Keratinocyte (primary cell): ENCODE measurements around the gene GRK3. TPM values are rescaled to one million over a fixed set of nuclear protein-coding genes. Genes with fewer than 3 reads are reported as not detected.

ENCODE experiments used
- DNase-seq: peaks from one replicate; pipeline ENCODE4 v3.0.0-alpha.2; 2011; ENCODE audit warnings: low read depth, missing footprints, low spot score
- FAIRE-seq: peaks from 2 replicates; lab custom pipeline; 2011; peaks lifted over from hg19 to GRCh38; lab: Jason Lieb, UNC
- H2AFZ ChIP-seq: 2 replicates; pipeline ENCODE4 v1.6.0; 2012; ENCODE audit warnings: low read length, control low read depth, inconsistent platforms; ENCODE audit not compliant: control insufficient read depth
- H3K27ac ChIP-seq: 2 replicates; pipeline ENCODE4 v1.5.1; 2011; ENCODE audit warnings: low read length; ENCODE audit not compliant: control insufficient read depth, insufficient read depth
- H3K27me3 ChIP-seq: 3 replicates; pipeline ENCODE4 v1.6.0; 2011; ENCODE audit warnings: low read length; ENCODE audit not compliant: control insufficient read depth, insufficient read depth; ENCODE audit errors: extremely low read depth
- H3K36me3 ChIP-seq, 2 experiments: 2 replicates in 1 of 2; 3 replicates in 1 of 2; pipeline ENCODE4 v1.5.1; 2011; ENCODE audit warnings: low read length in 2 of 2, mild to moderate bottlenecking in 1 of 2; ENCODE audit not compliant: control insufficient read depth in 2 of 2, insufficient read depth in 2 of 2; ENCODE audit errors: extremely low read depth in 1 of 2
- H3K4me1 ChIP-seq: 3 replicates; pipeline ENCODE4 v1.5.1; 2011; ENCODE audit warnings: low read length; ENCODE audit not compliant: control insufficient read depth, insufficient read depth; ENCODE audit errors: extremely low read depth
- H3K4me2 ChIP-seq: 3 replicates; pipeline ENCODE4 v1.6.0; 2011; ENCODE audit warnings: low read depth, low read length; ENCODE audit not compliant: control insufficient read depth, insufficient read depth; ENCODE audit errors: extremely low read depth
- H3K4me3 ChIP-seq, 3 experiments: fragments of 200-600 bp in 1 of 3; sonication (generic) in 1 of 3; 2 replicates in 2 of 3; 3 replicates in 1 of 3; pipeline ENCODE4 v1.5.1; 2011 to 2016; ENCODE audit warnings: low read length in 3 of 3, mild to moderate bottlenecking in 3 of 3, control low read depth in 2 of 3, inconsistent platforms in 1 of 3, low read depth in 1 of 3, mixed read lengths in 1 of 3, mixed run types in 1 of 3, moderate library complexity in 1 of 3; ENCODE audit not compliant: control insufficient read depth in 2 of 3, insufficient read depth in 2 of 3; ENCODE audit errors: extremely low read depth in 1 of 3
- H3K79me2 ChIP-seq: 2 replicates; pipeline ENCODE4 v1.6.0; 2012; ENCODE audit warnings: low read length; ENCODE audit not compliant: control insufficient read depth, insufficient read depth
- H3K9ac ChIP-seq: 3 replicates; pipeline ENCODE4 v1.6.0; 2011; ENCODE audit warnings: low read length; ENCODE audit not compliant: control insufficient read depth, insufficient read depth; ENCODE audit errors: extremely low read depth
- H3K9me1 ChIP-seq: 3 replicates; pipeline ENCODE4 v1.6.0; 2011; ENCODE audit warnings: low read length; ENCODE audit not compliant: control insufficient read depth, insufficient read depth; ENCODE audit errors: extremely low read depth
- H3K9me3 ChIP-seq: 2 replicates; pipeline ENCODE4 v1.5.1; 2012; ENCODE audit warnings: low read depth, low read length; ENCODE audit not compliant: control insufficient read depth
- H4K20me1 ChIP-seq: 3 replicates; pipeline ENCODE4 v1.6.0; 2011; ENCODE audit warnings: low read length; ENCODE audit not compliant: control insufficient read depth, insufficient read depth; ENCODE audit errors: extremely low read depth
- EZH2 ChIP-seq: IDR thresholded peaks from one replicate; pipeline ENCODE4 v1.6.1; 2012; ENCODE audit warnings: inconsistent platforms, mild to moderate bottlenecking, low read length, moderate library complexity
- dilution Hi-C: fragments of 300-500 bp; cut with MboI; formaldehyde crosslinking; loops from one replicate; pipeline ENCODE4 v1.7.0; 2020; ENCODE audit warnings: low sequenced_read_pairs; ENCODE audit not compliant: extremely low pct_ligation_motif_present
- polyA plus RNA-seq, 5 experiments: library from polyadenylated mRNA; depleted of rRNA in 3 of 5; stranded (reverse) in 3 of 5; stranded (forward) in 1 of 5; unstranded in 1 of 5; fragments of >200 nt; gene quantifications; 1 replicate in 1 of 5; 2 replicates in 3 of 5; 3 replicates in 1 of 5; pipeline versions ENCODE4 v1.2.1 to v1.2.3, GENCODE V29; 2011 to 2012; ENCODE audit warnings: missing spikeins in 2 of 5, low read depth in 1 of 5, low replicate concordance in 1 of 5
- TF ChIP-seq, protein P1 (sequence below), 3 experiments: IDR thresholded peaks in 1 of 3; conservative IDR thresholded peaks in 1 of 3; optimal IDR thresholded peaks in 1 of 3; 2 replicates in 2 of 3; 3 replicates in 1 of 3; pipeline versions ENCODE3 to v1.5.1; 2011; ENCODE audit warnings: low read length in 3 of 3, mild to moderate bottlenecking in 3 of 3, moderate library complexity in 2 of 3, control low read depth in 1 of 3, inconsistent platforms in 1 of 3; ENCODE audit not compliant: insufficient read depth in 2 of 3; ENCODE audit errors: extremely low read depth in 1 of 3

Gene GRK3
- polyA plus RNA-seq, 1 donor (not counting 4 experiments of a cell fraction or from before 2014, with no cell fraction given), result 8.1 TPM

GRCh38 chr22:25748140-25748539, 183.7 kb downstream of the GRK3 start:
- Histone ChIP-seq H3K4me3 (no peak overlapping the region), H3K9ac (no peak overlapping the region), H3K79me2 (no peaks in the 10 kb centered on the region), H4K20me1 (no peaks in the 10 kb centered on the region), H3K27ac (no peak overlapping the region), H3K4me1 (no peaks in the 10 kb centered on the region), H3K9me3 (no peaks in the 10 kb centered on the region), H3K4me2 (no peak overlapping the region), H3K27me3 (no peaks in the 10 kb centered on the region), H3K36me3 (no peaks in the 10 kb centered on the region), H3K9me1 (no peaks in the 10 kb centered on the region), H2AFZ (no peak overlapping the region)
- no peak for TF ChIP-seq EZH2
- TF ChIP-seq, protein P1, sequence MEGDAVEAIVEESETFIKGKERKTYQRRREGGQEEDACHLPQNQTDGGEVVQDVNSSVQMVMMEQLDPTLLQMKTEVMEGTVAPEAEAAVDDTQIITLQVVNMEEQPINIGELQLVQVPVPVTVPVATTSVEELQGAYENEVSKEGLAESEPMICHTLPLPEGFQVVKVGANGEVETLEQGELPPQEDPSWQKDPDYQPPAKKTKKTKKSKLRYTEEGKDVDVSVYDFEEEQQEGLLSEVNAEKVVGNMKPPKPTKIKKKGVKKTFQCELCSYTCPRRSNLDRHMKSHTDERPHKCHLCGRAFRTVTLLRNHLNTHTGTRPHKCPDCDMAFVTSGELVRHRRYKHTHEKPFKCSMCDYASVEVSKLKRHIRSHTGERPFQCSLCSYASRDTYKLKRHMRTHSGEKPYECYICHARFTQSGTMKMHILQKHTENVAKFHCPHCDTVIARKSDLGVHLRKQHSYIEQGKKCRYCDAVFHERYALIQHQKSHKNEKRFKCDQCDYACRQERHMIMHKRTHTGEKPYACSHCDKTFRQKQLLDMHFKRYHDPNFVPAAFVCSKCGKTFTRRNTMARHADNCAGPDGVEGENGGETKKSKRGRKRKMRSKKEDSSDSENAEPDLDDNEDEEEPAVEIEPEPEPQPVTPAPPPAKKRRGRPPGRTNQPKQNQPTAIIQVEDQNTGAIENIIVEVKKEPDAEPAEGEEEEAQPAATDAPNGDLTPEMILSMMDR (optimal IDR thresholded peaks at IDR 0.05 in 1 of 3, IDR thresholded peaks at IDR 0.05 in 1 of 3, conservative IDR thresholded peaks at IDR 0.05 in 1 of 3; ENCODE audit: extremely low read depth in 1 of 3, insufficient read depth in 2 of 3, low read length in 3 of 3), result no peak
- FAIRE-seq, result no peak
- dilution Hi-C loops, result no loop called here
- DNase-seq, result no peak

DNA sequence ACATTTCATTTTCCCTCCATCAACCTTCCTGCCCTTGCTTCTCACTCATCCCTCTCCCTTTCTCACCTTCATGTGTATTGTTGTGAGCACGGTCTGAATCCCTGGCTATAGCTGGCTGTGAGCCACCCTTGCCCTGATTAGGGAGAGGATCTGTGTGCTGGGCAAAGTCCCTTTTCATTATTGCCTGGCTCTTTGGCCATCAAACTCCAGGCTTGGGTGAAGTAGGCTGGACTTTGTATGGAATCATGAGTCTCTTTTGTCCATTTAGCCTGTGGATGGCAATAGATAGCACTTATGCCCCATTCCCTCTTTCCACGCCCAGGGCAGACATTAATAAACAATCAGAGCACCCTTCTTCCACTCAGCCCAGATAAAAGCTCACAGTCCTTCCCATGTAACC, 184.2 kb downstream of the GRK3 start:
- no peaks in the 10 kb centered on the region for H3K9me3 ChIP-seq
- H3K4me1 ChIP-seq, result no peaks in the 10 kb centered on the region
- H3K9me1 ChIP-seq, result no peaks in the 10 kb centered on the region
- H3K9ac ChIP-seq, result no peak overlapping the region
- TF ChIP-seq, protein P1 (optimal IDR thresholded peaks at IDR 0.05 in 1 of 3, IDR thresholded peaks at IDR 0.05 in 1 of 3, conservative IDR thresholded peaks at IDR 0.05 in 1 of 3; ENCODE audit: extremely low read depth in 1 of 3, insufficient read depth in 2 of 3, low read length in 3 of 3), result no peak
- TF ChIP-seq EZH2, result no peak
- H3K4me2 ChIP-seq, result no peak overlapping the region
- no peak overlapping the region for H3K27ac ChIP-seq
- FAIRE-seq (no peak), DNase-seq (no peak)
- no peak overlapping the region for H2AFZ ChIP-seq
- no peaks in the 10 kb centered on the region for H3K79me2 ChIP-seq
- dilution Hi-C loops, result no loop called here
- H3K27me3 ChIP-seq, result no peaks in the 10 kb centered on the region
- no peaks in the 10 kb centered on the region for H3K36me3 ChIP-seq
- no peak overlapping the region for H3K4me3 ChIP-seq
- H4K20me1 ChIP-seq, result no peaks in the 10 kb centered on the region
